SK-N-MC (cell line): ENCODE results near the gene ZDHHC13.

ENCODE experiments used
- EZH2 ChIP-seq: fragments of 200-600 bp; sonication (generic); IDR thresholded peaks from one replicate; pipeline ENCODE4 v1.6.1; 2017; ENCODE audit warnings: antibody characterized with exemption
- POLR2AphosphoS5 ChIP-seq: IDR thresholded peaks from 2 replicates; pipeline ENCODE4 v1.6.1; 2012; ENCODE audit warnings: mild to moderate bottlenecking, low read depth, low read length, borderline replicate concordance

DNA sequence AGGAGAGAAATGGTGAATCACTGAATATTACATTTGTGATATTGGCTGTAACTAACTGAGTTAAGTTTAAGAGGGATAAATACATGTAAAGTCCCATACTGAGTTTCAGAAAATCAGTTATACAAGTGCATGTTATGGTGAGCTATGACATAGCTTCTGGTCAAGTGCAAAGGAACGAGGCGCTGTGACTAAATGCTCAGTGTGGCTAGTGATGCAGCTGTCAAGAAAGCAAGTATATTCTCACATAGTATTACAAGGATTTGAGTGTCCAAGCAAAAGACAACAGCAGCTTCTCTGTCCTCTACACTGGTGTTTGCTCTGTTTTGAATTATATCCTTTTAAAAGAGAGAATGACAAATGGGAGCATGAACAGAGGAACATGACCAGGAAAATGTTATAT, 44.7 kb downstream of the ZDHHC13 start:
- TF ChIP-seq EZH2 (no peak), POLR2AphosphoS5 (no peak)
